GM23248 (cell line): ENCODE data around the gene POMGNT2. TPM values are rescaled to one million over a fixed set of nuclear protein-coding genes. Genes with fewer than 3 reads are reported as not detected.
A peak's percentile ranks its signal among the peaks of the same experiment; 100 is the strongest.

Experiments used
- DNase-seq: peaks from one replicate; pipeline ENCODE4 v3.0.0-alpha.2; 2015
- H2AFZ ChIP-seq: fragments of 200-600 bp; sonication (generic); 2 replicates; pipeline ENCODE4 v1.6.1; 2016; ENCODE audit warnings: antibody characterized with exemption
- H3F3A ChIP-seq: fragments of 200-600 bp; sonication (generic); 2 replicates; pipeline ENCODE4 v1.6.1; 2016; ENCODE audit warnings: mild to moderate bottlenecking, antibody characterized with exemption, mixed run types; ENCODE audit not compliant: insufficient read depth
- H3K27ac ChIP-seq: fragments of 200-600 bp; sonication (generic); 2 replicates; pipeline ENCODE4 v1.5.1; 2016; ENCODE audit warnings: mild to moderate bottlenecking
- H3K27me3 ChIP-seq: fragments of 200-600 bp; sonication (generic); replicated peaks from 2 replicates; pipeline ENCODE4 v1.6.1; 2016; ENCODE audit warnings: mild to moderate bottlenecking; ENCODE audit not compliant: insufficient read depth
- H3K36me3 ChIP-seq: fragments of 200-600 bp; sonication (generic); 2 replicates; pipeline ENCODE4 v1.6.1; 2016; ENCODE audit warnings: low read depth, mild to moderate bottlenecking
- H3K4me1 ChIP-seq: fragments of 200-600 bp; sonication (generic); 2 replicates; pipeline ENCODE4 v1.6.1; 2016; ENCODE audit warnings: mild to moderate bottlenecking; ENCODE audit not compliant: insufficient read depth
- H3K4me2 ChIP-seq: fragments of 200-600 bp; sonication (generic); one replicate; pipeline ENCODE4 v1.6.1; 2016; ENCODE audit warnings: mild to moderate bottlenecking; ENCODE audit not compliant: unreplicated experiment
- H3K4me3 ChIP-seq: fragments of 200-600 bp; sonication (generic); 2 replicates; pipeline ENCODE4 v1.5.1; 2016; ENCODE audit warnings: mild to moderate bottlenecking
- H3K79me2 ChIP-seq: fragments of 200-600 bp; sonication (generic); 2 replicates; pipeline ENCODE4 v1.6.1; 2016; ENCODE audit warnings: mild to moderate bottlenecking; ENCODE audit not compliant: insufficient read depth
- H3K9ac ChIP-seq: fragments of 200-600 bp; sonication (generic); 2 replicates; pipeline ENCODE4 v1.6.1; 2016; ENCODE audit warnings: mild to moderate bottlenecking
- H3K9me2 ChIP-seq: fragments of 200-600 bp; sonication (generic); 2 replicates; pipeline ENCODE4 v1.6.1; 2016; ENCODE audit warnings: mixed run types, mild to moderate bottlenecking, moderate library complexity; ENCODE audit not compliant: insufficient read depth
- H3K9me3 ChIP-seq: fragments of 200-600 bp; sonication (generic); one replicate; pipeline ENCODE4 v1.6.1; 2017; ENCODE audit warnings: low read depth
- H4K20me1 ChIP-seq: fragments of 200-600 bp; sonication (generic); 2 replicates; pipeline ENCODE4 v1.6.0; 2016; ENCODE audit not compliant: insufficient read depth
- EZH2 ChIP-seq: fragments of 200-600 bp; sonication (generic); IDR thresholded peaks from 2 replicates; pipeline ENCODE4 v1.6.1; 2018; ENCODE audit warnings: antibody characterized with exemption, mild to moderate bottlenecking; ENCODE audit not compliant: insufficient read depth, poor library complexity, severe bottlenecking
- EZH2phosphoT487 ChIP-seq: fragments of 200-600 bp; sonication (generic); IDR thresholded peaks from 2 replicates; pipeline ENCODE4 v1.6.1; 2018; ENCODE audit warnings: antibody characterized with exemption, moderate library complexity, mild to moderate bottlenecking, low read depth; ENCODE audit not compliant: insufficient read depth
- WGBS, 2 experiments: methylation state at CpG; one replicate each; pipeline ENCODE4 v1.1.6; 2015 to 2017; ENCODE audit warnings: low lambda C conversion rate in 2 of 2, low coverage in 1 of 2; ENCODE audit errors: missing lambda C conversion rate in 2 of 2; 5-methylcytosine and 5-hydroxymethylcytosine counted together
- in situ Hi-C: fragments of 300-500 bp; cut with MboI; formaldehyde crosslinking; loops from 2 replicates; pipeline ENCODE4 v1.15.0; 2020
- polyA plus RNA-seq: library from polyadenylated mRNA; unstranded; fragments of >200 nt; fragmentation: Nextera tagmentation; extraction: Ambion mirVana; gene quantifications from 2 replicates; pipeline ENCODE4 v1.2.1, GENCODE V29; 2016
- total RNA-seq: library from RNA; depleted of rRNA; stranded (reverse); fragments of >200 nt; shearing (Covaris generic); gene quantifications from 2 replicates; pipeline ENCODE4 v1.2.3, GENCODE V29; 2014

The POMGNT2 gene
- total and polyA plus RNA-seq, 2 experiments from 2014 or later = 10.6 to 11.6 TPM

DNA sequence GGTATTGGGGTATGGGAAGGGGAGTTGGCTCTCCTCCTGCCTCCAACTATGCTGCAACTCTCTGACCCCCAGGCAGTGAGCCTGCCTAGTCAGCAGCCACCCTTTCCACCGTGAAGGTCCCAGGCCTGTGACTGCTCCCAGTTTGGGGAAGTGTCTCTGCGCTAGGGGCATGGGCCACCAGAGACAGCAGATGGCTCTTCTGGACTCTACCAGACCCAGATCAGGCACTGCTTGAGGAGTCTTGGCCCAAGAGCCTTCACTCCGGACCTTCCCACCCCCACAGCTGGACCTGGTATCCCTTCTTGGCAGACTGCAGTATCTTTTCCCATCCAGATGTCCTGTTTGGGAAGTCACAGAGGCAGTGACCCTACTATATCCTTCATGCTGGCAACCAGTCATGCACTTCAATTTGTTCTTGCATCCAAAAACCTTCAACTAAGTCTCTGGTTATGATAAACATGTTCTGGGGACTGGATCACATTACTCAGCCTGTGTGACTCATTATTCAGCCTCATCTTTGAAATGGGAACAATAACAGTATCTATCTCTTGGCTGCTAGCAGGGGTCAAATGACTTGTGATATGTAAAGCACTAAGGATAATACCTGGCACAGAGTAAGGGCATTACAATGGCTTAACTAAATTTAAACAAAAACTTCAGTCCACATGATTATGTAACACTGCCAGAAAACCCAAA lies 62.7 kb downstream of the POMGNT2 start:
- Histone ChIP-seq H3K9ac (no peak overlapping the region), H3K27me3 (no peaks in the 10 kb centered on the region), H3K79me2 (no peaks in the 10 kb centered on the region), H3K27ac (no peak overlapping the region), H3K4me3 (no peak overlapping the region), H4K20me1 (no peaks in the 10 kb centered on the region), H3K9me2 (no peaks in the 10 kb centered on the region), H3K36me3 (no peaks in the 10 kb centered on the region), H3K4me1 (no peaks in the 10 kb centered on the region), H2AFZ (no peak overlapping the region), H3F3A (no peaks in the 10 kb centered on the region), H3K9me3 (no peaks in the 10 kb centered on the region), H3K4me2 (no peak overlapping the region)
- in situ Hi-C loops = no loop called here
- 45 to 48% methylated on average over 3 of the region's 3 CpGs for WGBS, 2 experiments
- TF ChIP-seq EZH2 (no peak), EZH2phosphoT487 (no peak)
- peak; percentile 14 for DNase-seq

DNA sequence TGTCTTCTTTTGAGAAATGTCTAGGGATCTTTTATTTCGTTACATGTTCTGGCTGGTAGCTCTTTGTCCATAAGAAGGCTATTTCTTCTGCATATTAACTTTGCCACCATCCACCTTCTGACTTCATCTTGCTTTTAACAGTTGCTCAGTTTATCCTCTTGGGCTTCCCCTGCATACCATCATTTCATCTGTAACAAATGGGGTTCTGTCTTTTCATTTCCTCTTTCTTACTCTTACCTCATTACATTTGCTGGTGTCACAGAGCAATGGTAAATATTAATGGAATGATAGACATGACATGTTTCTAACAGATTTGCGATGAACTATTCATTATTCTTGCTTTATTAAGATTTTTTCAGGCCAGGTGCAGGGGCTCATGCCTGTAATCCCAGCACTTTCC lies 64.4 kb downstream of the POMGNT2 start:
- TF ChIP-seq EZH2 (no peak), EZH2phosphoT487 (no peak)
- H3K36me3 ChIP-seq = no peaks in the 10 kb centered on the region
- no peak overlapping the region for H3K9ac ChIP-seq
- H3K9me2 ChIP-seq = no peaks in the 10 kb centered on the region
- no peaks in the 10 kb centered on the region for H3F3A ChIP-seq
- H4K20me1 ChIP-seq = no peaks in the 10 kb centered on the region
- H3K27ac ChIP-seq = no peak overlapping the region
- H3K4me3 ChIP-seq = no peak overlapping the region
- in situ Hi-C loops = no loop called here
- H3K27me3 ChIP-seq = no peaks in the 10 kb centered on the region
- H3K4me2 ChIP-seq = no peak overlapping the region
- DNase-seq = no peak
- 60 to 62% methylated on average over 2 of the region's 2 CpGs for WGBS, 2 experiments
- no peaks in the 10 kb centered on the region for H3K4me1 ChIP-seq
- no peaks in the 10 kb centered on the region for H3K79me2 ChIP-seq
- H3K9me3 ChIP-seq = no peaks in the 10 kb centered on the region
- no peak overlapping the region for H2AFZ ChIP-seq

DNA sequence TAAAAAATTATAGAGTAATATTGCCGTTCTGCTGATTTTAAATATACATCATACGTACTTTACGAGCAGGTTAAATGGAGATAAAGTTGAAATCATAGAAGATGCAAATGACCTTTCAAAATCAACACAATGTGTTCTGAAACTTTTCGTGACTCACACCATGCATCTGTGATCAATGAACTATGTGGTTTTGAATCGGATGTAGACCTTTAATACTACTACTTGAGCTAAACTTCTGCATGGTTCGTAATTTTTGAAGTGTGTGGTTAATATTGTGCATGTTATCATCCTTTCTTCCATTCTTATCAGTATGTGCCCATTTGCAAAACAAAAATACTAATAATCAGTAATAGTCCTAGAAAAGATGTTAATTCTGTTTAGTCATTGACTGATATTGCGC lies 67.9 kb downstream of the POMGNT2 start:
- no peak for TF ChIP-seq EZH2phosphoT487
- no peak for TF ChIP-seq EZH2
- Histone ChIP-seq H3K36me3 (no peaks in the 10 kb centered on the region), H3K27ac (no peak overlapping the region), H3K79me2 (no peaks in the 10 kb centered on the region), H4K20me1 (no peaks in the 10 kb centered on the region), H3K9ac (no peak overlapping the region), H3K27me3 (no peaks in the 10 kb centered on the region), H3K9me2 (no peaks in the 10 kb centered on the region), H3K4me3 (no peak overlapping the region), H3K4me1 (no peaks in the 10 kb centered on the region), H3K9me3 (no peaks in the 10 kb centered on the region), H2AFZ (no peak overlapping the region), H3F3A (no peaks in the 10 kb centered on the region), H3K4me2 (no peak overlapping the region)
- in situ Hi-C loops = no loop called here
- WGBS, 2 experiments = 58 to 70% methylated on average over 7 of the region's 7 CpGs
- no peak for DNase-seq

DNA sequence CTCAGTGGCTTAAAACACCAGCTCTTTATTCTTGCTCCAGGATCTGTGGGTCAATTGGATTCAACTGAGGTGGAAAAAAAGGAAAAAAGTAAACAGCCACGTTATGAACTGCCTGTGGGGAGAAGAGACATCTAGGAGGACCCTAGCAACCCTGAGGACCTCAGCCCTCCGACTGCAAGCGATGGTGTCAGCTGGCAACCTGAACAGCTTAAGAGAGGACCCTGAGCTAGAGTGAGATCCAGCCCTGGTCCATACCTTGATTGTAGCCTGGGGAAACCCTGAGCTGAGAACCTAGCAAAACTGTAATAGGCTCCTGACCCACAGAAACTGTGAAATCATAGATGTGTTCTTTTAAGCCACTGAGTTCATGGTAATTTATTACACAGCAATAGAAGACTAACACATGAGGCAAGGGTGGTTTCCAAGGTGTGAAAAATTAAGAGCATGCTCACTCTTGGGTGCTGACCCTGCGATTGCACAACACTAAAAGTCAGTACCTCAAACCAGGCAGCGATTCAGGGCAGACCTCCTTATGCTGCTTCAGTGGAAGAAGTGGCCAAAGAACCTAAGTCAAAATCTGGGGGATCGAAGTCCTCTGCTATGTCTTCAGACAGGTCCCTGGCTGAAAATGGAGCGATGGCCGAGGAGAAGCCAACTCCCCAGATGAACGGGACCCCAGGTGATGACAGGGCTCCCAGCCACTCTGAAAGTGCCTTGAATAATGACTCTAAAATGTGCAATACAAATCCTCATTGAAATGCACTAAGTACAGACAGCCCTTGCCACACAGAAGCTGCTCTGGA lies 69.1 kb downstream of the POMGNT2 start:
- TF ChIP-seq EZH2phosphoT487 (no peak), EZH2 (no peak)
- Histone ChIP-seq H3K4me3 (no peak overlapping the region), H3K27me3 (no peaks in the 10 kb centered on the region), H3K36me3 (no peaks in the 10 kb centered on the region), H2AFZ (no peak overlapping the region), H3F3A (no peaks in the 10 kb centered on the region), H3K27ac (no peak overlapping the region), H3K9ac (no peak overlapping the region), H4K20me1 (no peaks in the 10 kb centered on the region), H3K4me2 (no peak overlapping the region), H3K79me2 (no peaks in the 10 kb centered on the region), H3K9me3 (no peaks in the 10 kb centered on the region), H3K9me2 (no peaks in the 10 kb centered on the region), H3K4me1 (no peaks in the 10 kb centered on the region)
- no peak for DNase-seq
- WGBS, 2 experiments = 66 to 67% methylated on average over 9 of the region's 9 CpGs
- in situ Hi-C loops = no loop called here
